GM20000 (cell line): ENCODE results near the gene CHL1.

Source experiments
- DNase-seq: peaks from one replicate; pipeline ENCODE4 v3.0.0; 2012; ENCODE audit warnings: low spot score
- CTCF ChIP-seq: IDR thresholded peaks from 2 replicates; pipeline ENCODE4 v1.5.1; 2012; ENCODE audit warnings: mild to moderate bottlenecking, control low read depth; ENCODE audit errors: extremely low read depth, missing control alignments

The CHL1 gene

GRCh38 chr3:403826-404225 lies 207.3 kb downstream of the CHL1 start:
- TF ChIP-seq CTCF, result no peak
- no peak for DNase-seq

- no peak for TF ChIP-seq CTCF
- DNase-seq, result no peak
Measured at GRCh38 chr3:409011-409410, 212.4 kb downstream of the CHL1 start.

- no peak for DNase-seq
- no peak for TF ChIP-seq CTCF
Measured at GRCh38 chr3:411226-411625, 214.7 kb downstream of the CHL1 start.

GRCh38 chr3:414063-414462 lies 217.5 kb downstream of the CHL1 start:
- no peak for TF ChIP-seq CTCF
- DNase-seq, result peak; percentile 13

GRCh38 chr3:418239-418929 lies 221.8 kb downstream of the CHL1 start:
- DNase-seq, result no peak
- TF ChIP-seq CTCF, result no peak

GRCh38 chr3:420584-420983 lies 224.0 kb downstream of the CHL1 start:
- TF ChIP-seq CTCF, result no peak
- no peak for DNase-seq

GRCh38 chr3:425079-425478 lies 228.5 kb downstream of the CHL1 start:
- no peak for TF ChIP-seq CTCF
- DNase-seq, result no peak
